ENCODE results near the gene PAPOLB.

DNA sequence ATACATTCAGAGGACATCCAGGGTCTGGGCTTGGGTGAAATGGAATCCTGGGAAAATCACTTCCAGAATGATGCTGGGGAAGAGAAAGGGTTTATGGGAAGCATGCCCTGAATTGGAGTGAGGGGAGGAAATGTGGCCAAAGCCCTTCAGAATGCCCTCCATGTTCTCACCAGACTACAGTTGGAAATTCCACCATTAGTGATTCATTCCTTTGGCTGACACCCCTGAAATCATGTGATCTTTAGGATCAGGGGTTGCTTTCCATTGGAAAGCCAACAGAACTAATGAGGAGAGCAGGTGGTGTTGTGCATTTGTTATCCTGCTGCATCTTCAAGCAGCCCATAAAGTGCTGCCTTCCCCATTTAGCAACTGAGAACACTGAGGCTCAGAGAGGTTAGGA, 42.5 kb upstream of the PAPOLB start:
- TF ChIP-seq POLR2A (IDR thresholded peaks at IDR 0.05; ENCODE audit: low read length) = no peak
- no peak for TF ChIP-seq GATA1 (IDR thresholded peaks at IDR 0.05; ENCODE audit: low read depth, low read length)

Data from erythroblast (primary cell).